Jurkat, Clone E6-1 (cell line): ENCODE data around the gene ZKSCAN3.
A peak's percentile ranks its signal among the peaks of the same experiment; 100 is the strongest.
"Not testable (repeated sequence)": the region's sequence is repeated elsewhere in the genome, so short reads cannot be mapped to it uniquely, and the experiment has no call there.

Experiments used
- DNase-seq: peaks from one replicate; pipeline ENCODE4 v3.0.0-alpha.2; 2011; ENCODE audit warnings: low read depth, low spot score
- H3K4me3 ChIP-seq: 2 replicates; pipeline ENCODE4 v1.5.1; 2011; ENCODE audit warnings: mild to moderate bottlenecking, low read length, control low read depth, moderate library complexity

The ZKSCAN3 gene

DNA sequence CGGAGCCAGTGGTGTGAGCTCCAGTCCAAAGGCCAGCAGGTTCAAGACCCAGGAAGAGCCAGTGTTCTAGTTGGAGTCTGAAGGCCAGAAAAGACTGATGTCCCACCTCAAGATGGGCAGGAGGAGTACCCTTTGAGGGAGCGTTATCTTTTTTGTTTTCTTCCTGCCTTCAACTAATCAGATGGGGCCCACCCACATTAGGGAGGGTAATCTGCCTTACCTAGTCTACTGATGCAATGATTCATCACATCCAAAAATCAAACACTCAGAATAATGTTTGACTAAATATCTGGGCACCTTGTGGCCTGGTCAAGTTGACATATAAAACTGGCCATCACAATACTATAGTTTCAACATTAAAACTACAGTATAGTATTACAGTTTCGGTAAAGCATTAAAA is 19.7 kb downstream of the ZKSCAN3 start:
- no peak overlapping the region for H3K4me3 ChIP-seq
- DNase-seq: no peak

DNA sequence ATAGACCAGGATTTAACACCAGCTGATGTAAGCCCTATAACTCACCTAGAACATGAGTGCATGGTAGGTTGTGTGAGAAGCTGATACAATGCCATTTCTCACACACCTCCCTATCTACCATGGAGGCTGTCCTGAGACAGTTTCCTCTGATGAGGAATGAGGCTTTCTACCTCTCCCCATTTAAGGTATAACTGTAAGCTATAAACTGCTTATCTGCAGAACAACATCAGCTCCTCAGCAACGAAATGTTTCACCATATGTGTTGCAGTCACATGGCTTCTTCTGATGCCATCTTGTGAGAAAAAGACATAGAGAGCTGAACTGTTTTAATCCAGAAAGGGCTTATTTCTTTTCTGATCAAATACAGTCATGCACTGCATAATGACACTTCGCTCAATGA is 20.7 kb downstream of the ZKSCAN3 start:
- H3K4me3 ChIP-seq: no peak overlapping the region
- DNase-seq: peak; percentile 12

DNA sequence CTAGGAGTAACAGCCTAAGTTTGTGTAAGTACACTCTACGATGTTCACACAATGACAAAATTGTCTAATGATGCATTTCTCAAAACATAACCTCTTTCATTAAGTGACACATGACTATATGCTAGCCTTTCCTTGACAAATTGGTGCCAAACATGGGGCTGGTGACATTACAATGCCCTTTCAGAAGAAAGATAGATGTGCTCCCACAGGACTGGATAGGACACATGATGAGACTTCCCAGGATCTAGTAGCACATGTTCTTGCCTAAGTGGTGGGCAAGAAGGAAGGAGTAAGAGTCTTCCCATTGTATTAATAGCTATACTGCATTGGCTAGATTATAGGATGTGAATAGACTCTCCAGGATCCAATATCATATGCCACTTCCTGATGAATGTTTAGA is 21.5 kb downstream of the ZKSCAN3 start:
- no peak for DNase-seq

DNA sequence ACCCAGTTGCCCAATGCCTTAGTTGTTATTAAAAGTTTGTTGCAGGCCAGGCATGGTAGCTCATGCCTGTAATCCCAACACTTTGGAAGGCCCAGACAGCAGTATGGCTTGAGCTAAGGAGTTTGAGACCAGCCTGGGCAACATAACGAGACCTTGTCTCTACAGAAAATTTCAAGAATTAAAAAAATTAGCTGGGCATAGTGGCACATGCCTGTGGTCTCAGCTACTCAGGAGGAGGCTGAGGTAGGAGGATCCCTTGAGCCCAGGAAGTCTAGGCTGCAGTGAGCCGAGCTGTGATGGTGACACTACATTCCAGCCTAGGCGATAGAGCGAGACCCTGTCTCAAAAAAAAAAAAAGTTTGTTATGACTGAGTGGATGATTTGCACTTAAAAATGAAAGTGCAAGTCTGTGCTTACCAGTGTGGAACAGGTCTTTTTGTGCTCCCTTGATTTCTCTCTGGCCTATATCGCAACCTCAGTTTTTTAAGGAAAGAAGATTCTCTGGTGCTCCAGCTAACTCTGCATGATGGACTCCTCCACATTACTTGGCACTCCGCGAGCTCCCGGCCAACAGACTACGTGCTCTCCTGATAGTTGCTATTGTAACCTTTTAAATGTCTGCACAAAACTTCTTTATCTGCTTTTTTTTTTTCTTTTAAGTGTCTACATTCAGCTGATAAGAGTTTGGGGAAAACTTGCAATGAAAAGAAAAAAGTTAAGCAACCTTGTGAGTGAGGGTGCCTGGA is 22.1 kb downstream of the ZKSCAN3 start:
- DNase-seq: no peak
- no peak overlapping the region for H3K4me3 ChIP-seq

More for the DNA sequence above, 21.5 kb downstream of the ZKSCAN3 start:
- H3K4me3 ChIP-seq: no peak overlapping the region

DNA sequence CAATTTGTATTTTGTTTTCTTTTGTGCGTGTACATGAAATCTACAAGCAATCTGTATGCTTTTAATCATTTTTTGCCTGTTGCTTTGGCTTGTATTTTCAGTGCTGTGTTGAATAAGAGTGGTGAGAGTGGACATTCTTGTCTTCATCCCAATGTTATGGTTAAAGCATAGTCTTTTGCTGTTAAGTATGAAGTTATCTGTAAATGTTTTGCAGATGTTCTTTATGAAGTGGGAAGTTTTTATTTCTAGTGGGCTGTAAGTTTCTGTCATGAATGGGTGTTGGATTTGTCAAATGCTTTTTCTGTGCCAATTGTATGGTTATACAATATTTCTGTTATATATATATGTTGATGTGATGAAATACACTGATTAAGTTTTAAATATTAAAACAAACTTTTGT is 24.2 kb downstream of the ZKSCAN3 start:
- no peak overlapping the region for H3K4me3 ChIP-seq
- no peak for DNase-seq

DNA sequence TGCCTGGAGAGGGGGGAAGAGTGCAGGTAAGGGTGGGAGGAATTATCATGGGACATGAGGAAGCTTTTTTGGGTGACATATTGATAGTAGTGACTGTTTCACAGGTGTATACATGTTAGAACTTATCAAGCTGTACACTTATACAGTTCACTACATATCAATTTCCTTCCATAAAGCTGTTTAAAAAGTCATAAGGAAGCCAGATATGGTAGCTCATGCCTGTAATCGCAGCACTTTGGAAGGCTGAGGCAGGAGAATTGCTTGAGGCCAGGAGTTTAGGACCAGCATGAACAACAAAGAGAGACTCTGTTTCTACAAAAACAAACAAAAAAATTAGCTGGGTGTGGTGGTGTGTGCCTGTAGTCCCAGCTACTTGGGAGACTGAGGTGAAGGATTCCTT is 28.1 kb downstream of the ZKSCAN3 start:
- DNase-seq: no peak
- H3K4me3 ChIP-seq: no peak overlapping the region

DNA sequence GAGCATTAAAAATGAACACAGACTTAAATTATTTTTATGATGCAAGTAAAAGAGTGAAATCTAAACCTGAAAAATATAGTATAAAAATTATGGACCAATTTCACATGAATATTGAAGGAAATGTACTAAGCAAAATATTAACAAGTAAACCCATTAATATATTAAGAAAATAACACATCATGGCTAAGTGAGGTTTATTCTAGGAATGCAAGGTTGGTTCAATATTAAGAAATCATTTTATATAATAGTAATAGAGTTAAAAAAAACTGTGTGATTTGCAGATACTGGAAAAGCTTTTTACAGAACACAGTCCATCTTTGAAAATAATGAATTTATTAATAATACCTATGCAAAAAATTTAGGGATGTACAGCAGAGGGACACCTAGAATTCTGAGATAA is 28.9 kb downstream of the ZKSCAN3 start:
- H3K4me3 ChIP-seq: no peak overlapping the region
- no peak for DNase-seq

DNA sequence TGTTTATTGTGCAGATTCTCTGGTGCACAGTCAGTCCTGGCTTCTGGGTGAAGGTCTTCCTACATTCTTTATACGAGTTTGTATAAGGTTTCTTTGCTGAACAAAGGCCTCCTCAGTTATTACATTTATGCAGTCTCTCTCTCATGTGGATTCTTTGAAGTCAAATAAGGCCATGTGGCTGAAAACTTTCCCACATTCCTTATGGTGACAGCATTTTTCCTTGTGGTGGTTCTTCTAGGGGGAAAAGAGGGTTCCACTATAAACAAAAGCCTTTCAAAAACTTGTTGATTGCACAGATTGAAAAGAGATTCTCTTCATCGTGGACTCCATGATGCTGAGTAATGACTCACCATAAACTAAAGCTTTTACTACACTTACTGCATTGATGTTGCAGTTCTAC is 30.6 kb downstream of the ZKSCAN3 start:
- DNase-seq: no peak
- no peak overlapping the region for H3K4me3 ChIP-seq

DNA sequence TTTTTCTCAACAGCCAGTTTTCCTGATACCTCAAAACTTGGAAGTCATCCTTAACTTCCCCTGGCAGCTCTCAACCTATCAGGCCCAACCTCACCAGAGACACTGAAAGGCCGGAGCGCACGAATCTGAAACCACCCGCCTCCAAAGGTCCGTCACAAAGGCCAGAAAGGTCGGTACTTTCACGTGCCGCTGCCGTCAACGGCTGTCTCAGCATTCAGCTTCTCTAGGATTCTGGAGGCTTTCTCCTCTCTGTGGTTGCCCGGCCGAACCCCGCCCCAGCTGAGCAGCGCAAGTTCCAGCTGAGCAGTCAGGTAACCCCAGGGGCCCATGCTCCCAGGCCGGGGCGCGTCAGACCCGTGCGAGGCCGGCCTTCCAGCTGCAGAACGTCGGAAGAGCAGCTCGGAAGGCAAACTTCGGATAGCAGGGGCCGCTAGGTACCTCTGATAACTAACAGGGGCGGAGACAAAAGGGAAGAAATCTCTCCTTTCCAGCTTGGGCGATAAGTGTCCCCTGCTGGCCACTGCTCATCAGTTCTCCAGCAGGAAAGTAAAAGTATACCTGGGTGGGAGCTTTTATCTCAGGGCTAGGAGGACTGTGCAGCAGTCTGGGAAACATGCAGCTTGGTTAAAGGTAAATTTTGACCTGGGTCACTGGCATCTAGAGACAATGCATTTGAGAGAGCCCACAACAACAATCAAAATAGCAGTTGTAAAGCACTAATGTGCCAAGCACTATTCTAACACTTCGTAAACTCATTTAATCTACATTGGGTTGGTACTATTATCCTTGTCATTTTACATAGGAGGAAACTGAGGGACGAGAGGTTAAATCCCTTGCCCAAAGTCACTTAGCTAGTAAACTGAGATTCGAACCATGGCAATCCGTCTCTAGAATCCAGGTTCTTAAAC is 33.7 kb downstream of the ZKSCAN3 start:
- no peak overlapping the region for H3K4me3 ChIP-seq
- DNase-seq: no peak

DNA sequence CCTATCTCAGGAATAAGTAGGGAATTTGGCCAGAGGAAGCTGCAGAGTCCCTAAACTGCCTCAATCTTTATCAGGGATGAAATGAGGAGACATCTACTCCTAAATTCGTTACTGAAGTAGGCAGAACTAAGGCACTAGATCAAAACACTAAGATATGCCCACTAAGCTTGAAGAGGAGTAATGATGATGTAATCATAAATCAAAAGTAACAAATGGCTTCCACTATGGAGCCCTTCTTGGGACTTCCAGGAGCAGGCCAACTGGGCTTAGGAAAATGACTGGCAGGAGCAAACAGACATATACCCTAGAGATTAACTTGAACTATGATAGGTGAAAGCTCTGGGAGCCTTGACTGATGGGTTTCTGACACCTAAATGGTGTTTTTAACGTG is 34.4 kb downstream of the ZKSCAN3 start:
- H3K4me3 ChIP-seq: no peak overlapping the region
- no peak for DNase-seq

DNA sequence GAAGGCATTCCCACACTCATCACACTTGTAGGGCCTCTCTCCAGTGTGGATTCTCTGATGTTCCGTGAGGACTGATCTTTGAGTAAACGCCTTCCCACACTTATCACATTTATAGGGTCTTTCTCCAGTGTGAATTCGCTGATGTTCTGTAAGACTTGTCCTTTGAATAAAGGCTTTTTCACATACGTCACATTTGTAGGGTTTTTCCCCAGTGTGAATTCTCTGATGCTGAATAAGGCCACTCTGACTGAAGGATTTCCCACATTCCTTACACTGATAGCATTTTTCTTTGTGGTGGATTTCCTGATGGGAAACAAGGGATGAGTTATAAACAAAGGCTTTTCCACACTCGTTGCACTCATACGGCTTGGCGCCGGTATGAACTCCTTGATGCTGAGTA is 40.9 kb downstream of the ZKSCAN3 start:
- DNase-seq: no peak

DNA sequence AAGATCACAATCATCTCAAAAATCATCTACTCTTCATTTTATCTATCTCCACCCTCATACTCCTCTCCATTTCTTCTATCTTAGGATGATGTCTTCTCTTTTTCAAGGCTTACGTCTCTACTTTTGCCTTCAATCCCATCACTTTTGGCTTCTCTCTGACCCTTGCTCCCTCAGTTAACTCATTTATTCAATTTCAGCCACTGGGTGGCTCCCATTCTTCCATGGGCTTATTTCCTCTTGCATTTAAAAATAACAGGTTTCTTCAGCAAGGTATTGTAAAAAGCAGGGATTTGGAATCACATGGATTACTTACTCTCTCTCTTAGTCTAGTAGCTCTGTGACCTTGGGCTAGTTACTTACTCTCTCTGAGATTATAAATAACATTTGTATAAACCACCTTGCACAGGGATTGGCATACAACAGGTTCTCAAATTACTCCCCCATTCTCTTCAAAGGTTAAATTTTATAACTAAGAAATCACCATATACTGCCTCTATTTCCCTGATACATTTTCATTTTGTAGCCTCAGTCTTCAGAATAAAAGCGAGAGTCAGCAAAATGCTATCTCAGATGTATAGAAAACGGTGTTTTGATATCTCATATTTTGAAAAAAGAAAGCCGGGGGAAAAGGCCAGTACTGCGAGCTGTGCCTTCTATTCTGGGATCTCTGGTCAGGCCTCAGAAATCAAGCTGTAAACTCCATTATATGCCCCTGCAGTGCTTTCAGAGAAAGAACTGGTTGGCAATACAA is 44.3 kb downstream of the ZKSCAN3 start:
- peak; percentile 15 for DNase-seq
- H3K4me3 ChIP-seq: no peak overlapping the region

More for the DNA sequence above, 40.9 kb downstream of the ZKSCAN3 start:
- no peak overlapping the region for H3K4me3 ChIP-seq

DNA sequence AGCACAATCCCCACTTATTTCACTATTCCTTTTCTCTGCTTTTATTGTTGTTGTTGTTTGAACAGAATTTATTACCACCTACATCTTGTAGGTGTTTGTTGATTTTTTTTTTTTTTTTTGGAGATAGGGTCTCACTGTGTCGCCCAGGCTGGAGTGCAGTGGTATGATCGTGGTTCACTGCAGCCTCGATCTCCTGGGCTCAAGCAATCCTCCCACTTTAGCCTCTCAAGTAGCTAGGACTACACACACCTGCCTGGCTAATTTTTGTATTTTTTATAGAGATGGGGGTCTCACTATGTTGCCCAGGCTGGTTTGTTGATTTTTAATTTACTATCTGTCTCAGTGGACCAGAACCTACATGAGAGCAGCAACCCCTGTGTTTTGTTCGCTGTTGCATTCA is 46.2 kb downstream of the ZKSCAN3 start:
- no peak for DNase-seq
- H3K4me3 ChIP-seq: no peak overlapping the region

DNA sequence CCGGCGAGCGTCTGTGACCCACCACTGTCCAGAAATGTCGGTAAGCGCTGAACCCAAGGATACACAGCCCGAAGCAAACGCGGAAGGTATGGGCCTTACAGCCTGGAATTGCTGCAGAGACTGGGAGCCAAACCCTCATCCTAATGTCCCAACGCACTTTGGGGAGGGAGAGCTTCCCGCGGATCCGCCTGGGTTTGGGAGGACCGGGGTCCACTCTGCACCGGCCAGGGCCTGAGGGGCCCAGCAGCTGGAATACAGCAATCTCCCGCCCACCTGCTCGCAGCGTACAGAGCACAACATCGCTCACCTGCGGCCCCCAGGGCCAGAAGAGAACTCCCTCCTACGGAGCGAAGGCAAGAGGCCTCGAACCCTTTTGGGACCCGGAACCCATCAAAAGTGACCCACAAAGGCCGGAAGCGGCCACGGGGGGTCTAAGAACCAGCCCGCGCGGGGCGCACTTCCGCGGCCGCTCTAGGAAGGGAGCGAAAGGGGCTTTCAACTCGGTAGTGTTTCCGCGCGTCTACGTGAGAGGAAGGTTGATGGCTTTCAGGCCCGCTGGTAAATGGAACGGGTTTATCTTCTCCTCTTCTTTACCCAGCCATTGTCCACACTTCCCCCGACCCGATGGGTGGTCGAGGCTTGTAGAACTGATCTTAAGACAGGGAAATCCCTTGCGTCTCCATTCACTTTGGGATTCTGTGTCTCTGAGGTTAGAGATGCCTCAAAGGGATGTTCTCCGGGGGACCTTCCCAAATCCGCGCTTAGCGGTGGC is 49.8 kb downstream of the ZKSCAN3 start, which contains the start of gene ZSCAN12:
Gene ZSCAN12, minus strand, starts transcription at position 398 of the 772 bp plus-strand sequence. CDS start 1,342 bp downstream, outside the sequence.
- DNase-seq: no peak
- H3K4me3 ChIP-seq: no peak within 1 kb of the TSS

DNA sequence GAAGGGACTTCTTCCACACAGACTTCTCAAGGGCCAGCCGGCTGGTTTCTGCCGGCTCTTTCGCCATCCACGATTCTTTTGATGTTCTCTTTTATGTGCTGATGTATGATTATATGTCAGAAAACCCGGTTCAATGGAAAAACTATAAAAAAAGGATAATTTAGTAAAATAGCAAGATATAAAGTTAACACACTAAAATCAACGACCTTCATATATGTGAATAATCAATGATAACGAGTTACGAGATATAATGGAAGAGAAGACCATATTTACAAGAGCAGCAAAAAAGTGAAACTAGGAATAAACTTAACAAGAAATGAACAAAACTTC is 50.3 kb downstream of the ZKSCAN3 start:
- no peak overlapping the region for H3K4me3 ChIP-seq
- DNase-seq: no peak

DNA sequence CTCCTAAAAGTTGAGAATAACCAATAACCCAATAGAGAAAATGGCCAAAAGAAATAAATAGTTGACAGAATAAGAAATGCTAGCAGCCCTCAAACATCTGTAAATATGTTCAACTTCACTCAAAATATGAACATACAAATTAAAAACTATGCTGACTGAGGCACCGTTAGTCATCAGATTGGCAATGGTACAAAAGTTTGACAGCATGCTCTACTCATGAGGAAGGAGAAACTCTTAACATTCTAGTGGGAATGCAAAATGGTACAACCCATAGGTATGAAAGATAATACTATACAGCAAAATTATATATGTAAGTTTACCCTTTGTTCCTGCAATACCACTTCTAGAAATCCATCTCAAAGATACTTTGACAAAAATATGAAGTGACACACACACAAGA is 51.4 kb downstream of the ZKSCAN3 start:
- DNase-seq: no peak

DNA sequence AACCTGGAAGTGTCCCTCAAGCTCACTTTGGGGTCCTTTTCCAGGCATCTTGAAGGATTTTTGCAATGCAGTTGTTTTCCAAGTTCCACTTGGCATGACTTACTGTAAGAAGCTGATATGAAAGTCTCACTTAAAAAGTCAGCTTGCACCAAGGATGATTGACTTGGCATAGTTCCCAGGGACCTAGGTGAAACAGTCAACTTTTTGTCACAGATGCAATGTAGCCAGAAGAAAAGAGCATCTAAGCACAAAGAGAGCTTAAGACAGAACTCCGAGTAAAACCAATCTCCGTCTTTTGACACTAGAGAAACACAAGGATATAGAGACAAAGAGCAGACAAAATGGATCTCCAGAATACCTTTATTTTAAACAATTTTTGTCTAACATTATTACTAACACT is 52.5 kb downstream of the ZKSCAN3 start:
- DNase-seq: peak; percentile 11
- H3K4me3 ChIP-seq: no peak overlapping the region

More for the DNA sequence above, 51.4 kb downstream of the ZKSCAN3 start:
- no peak overlapping the region for H3K4me3 ChIP-seq

DNA sequence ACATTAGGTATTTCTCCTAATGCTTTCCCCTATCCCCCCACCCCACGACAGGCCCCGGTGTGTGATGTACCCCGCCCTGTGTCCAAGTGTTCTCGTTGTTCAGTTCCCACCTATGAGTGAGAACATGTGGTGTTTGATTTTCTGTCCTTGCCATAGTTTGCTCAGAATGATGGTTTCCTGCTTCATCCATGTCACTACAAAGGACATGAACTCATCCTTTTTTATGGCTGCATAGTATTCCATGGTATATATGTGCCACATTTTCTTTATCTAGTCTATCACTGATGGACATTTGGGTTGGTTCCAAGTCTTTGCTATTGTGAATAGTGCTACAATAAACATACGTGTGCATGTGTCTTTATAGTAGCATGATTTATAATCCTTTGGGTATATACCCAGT is 54.2 kb downstream of the ZKSCAN3 start:
- not testable (repeated sequence) for DNase-seq, H3K4me3 ChIP-seq

DNA sequence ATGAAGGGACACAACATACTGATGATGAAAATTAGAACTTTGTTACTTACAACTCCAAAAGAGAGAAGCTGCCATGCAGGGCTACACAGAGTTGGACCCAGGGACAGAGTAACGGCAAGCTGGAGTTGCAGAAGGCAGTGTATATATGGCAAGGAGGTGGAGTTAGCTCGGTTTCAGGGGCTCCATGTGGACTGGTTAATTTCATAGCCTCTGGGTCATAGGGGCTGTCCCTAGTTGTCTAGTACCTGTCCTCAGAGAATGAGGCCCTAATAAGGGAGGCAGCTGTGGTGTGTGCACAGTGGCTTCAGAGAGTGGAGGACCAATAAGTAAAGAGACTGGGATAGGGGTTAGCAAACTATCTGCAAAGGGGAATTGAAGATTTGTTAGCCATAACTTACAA is 57.7 kb downstream of the ZKSCAN3 start:
- no peak overlapping the region for H3K4me3 ChIP-seq
- no peak for DNase-seq
